ENCODE results near the gene ACTG1.

DNA sequence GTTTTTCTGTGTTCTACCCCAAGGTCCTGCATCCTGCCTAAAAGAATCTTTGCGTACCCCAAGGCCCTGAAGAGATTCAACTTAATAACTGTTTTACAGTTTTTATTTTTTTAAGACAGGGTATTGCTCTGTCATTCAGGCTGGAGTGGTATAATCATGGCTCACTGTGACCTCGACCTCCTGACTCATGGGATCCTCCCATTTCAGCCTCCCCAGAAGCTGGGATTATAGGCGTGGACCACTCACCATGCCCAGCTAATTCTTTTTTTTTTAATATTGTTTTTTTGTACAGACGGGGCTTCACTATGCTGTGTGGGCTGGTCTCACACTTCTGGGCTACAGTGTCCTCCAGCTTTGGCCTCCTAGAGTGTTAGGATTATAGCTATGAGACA, 48.9 kb upstream of the ACTG1 start:
- TF ChIP-seq, protein P1, sequence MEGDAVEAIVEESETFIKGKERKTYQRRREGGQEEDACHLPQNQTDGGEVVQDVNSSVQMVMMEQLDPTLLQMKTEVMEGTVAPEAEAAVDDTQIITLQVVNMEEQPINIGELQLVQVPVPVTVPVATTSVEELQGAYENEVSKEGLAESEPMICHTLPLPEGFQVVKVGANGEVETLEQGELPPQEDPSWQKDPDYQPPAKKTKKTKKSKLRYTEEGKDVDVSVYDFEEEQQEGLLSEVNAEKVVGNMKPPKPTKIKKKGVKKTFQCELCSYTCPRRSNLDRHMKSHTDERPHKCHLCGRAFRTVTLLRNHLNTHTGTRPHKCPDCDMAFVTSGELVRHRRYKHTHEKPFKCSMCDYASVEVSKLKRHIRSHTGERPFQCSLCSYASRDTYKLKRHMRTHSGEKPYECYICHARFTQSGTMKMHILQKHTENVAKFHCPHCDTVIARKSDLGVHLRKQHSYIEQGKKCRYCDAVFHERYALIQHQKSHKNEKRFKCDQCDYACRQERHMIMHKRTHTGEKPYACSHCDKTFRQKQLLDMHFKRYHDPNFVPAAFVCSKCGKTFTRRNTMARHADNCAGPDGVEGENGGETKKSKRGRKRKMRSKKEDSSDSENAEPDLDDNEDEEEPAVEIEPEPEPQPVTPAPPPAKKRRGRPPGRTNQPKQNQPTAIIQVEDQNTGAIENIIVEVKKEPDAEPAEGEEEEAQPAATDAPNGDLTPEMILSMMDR (conservative IDR thresholded peaks at IDR 0.05; ENCODE audit: low read length): no peak
- TF ChIP-seq EZH2phosphoT487 (IDR thresholded peaks at IDR 0.05; ENCODE audit: borderline replicate concordance, low read depth, low read length): no peak
